GM19035 (cell line): ENCODE data around the gene LIN7C.
"Not testable (repeated sequence)": the region's sequence is repeated elsewhere in the genome, so short reads cannot be mapped to it uniquely, and the experiment has no call there.

Source experiments
- ATAC-seq: cut with Tn5 transposase; IDR thresholded peaks from one replicate; pipeline ENCODE4 v1.9.1; 2021; ENCODE audit not compliant: unreplicated experiment

LIN7C gene, protein sequence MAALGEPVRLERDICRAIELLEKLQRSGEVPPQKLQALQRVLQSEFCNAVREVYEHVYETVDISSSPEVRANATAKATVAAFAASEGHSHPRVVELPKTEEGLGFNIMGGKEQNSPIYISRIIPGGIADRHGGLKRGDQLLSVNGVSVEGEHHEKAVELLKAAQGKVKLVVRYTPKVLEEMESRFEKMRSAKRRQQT

DNA sequence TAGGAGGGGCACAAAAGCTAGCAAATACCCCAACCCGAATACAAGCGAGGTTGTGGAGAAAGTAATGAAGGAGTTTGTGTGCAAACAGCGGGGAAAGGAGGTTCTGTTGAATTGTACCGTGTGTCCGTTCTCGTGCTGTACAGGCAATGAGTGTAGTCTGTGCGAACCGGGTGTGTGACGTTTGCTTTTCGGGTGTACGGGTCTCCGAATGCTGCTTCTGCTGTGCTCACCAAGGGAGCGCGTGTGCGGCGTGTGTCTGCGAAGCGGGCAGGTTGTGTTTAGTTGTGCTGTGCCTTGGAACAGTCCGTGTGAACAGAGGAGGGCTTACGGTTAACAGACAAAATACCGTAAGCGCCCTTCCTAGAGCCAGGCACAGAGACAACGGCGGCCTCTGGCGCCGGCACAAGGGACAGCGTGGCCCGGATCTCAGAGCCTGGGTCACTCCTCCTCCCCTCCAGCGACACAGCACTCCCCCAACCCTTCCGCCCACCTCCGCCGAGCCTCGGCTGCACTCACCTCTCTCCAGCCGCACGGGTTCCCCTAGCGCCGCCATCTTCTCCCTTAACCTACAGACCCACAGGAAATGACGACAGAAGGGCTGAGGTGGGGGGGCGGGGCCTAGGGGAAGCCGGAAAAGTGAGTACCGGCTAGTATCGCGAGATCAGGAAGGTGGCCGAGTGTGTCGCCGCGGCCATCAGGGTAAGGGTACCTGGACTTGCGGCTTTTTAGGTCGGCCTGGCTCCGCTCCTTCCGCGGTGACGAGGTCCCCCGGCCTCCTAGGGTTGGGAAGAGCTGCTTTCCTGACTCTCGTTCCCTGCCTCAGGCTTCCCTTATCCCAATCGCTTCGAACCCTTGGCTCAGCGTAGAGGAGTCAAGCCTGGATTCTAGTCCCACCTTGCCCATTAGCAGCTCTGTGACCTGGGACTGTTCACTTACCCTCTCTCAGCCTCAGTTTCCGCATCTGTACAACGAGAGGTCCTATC, at the start of gene LIN7C:
TSS of gene LIN7C (minus strand) at position 570 of the 983 bp plus-strand sequence. CDS start at position 553, 17 bp downstream.
- peak; percentile 95 for ATAC-seq

DNA sequence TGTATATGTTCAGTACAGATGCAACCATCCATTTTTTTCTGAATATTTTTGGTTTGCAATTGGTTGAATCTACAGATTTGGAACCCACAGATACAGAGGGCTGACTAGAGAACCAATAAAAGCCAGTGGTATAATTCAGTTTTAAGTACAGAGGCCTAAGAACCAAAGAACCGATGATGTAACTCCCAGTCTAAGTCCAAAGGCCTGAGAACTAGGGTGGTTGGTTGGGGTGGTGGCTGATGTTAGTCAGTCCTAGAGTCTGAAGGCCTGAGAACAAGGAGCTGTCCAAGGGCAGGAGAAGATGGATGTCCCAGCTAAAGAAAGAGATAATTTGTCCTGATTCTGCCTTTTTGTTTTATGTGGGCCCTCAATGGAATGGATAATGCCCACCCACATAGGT, 48.7 kb upstream of the LIN7C start:
- no peak for ATAC-seq

DNA sequence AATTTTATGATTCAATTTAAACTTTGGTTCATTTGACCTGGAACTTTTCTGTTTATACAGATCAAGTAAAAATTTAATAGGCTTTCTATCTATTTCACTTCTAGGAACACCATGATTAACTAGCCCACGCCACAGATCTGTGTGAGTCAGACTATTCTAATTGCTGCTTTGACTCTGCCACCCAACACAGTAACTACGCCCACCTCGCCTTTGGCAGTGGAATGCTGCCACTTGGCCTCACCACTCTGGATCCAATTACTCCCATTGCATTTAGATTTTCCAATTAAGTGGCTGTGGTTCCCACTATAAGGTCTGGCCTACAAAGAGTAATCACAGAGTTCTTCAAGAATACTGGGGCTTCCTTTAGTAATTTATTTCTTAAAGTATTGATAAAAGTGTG, 46.6 kb upstream of the LIN7C start:
- ATAC-seq, result no peak

DNA sequence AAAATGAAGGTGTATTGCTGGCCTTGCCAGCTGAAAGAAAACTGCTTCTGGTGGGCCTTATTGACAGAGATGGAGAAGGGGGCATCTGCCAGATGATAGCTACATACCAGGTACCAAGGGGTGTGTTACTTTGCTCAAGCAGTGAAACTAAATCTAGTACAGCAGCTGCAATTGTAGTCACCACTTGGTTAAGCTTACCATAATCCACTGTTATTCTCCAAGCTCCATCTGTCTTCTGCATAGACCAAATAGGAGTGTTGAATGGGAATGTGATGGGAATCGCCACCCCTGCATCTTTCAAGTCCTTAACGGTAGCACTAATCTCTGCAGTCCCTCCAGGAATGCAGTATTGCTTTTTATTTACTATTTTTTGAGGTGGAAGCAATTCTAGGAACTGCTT, 45.8 kb upstream of the LIN7C start:
- no peak for ATAC-seq

DNA sequence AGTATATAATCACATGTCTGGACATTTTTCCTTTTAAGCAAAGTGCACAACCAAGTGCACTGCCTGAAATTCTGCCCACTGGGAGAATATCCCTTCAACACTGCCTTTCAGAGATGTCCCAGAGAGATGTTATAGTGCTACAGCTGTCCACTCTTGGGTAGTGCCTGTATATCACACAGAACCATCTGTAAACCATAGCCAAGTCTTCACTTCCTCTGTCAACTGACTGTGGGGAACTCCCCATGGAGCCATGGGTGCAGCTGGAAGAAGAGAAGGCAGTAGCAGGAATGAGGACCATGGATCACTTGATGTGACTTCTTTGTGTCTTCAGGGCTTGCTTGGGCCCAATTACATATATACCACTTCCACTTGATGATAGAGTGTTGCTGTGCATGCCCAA, 44.6 kb upstream of the LIN7C start:
- no peak for ATAC-seq

DNA sequence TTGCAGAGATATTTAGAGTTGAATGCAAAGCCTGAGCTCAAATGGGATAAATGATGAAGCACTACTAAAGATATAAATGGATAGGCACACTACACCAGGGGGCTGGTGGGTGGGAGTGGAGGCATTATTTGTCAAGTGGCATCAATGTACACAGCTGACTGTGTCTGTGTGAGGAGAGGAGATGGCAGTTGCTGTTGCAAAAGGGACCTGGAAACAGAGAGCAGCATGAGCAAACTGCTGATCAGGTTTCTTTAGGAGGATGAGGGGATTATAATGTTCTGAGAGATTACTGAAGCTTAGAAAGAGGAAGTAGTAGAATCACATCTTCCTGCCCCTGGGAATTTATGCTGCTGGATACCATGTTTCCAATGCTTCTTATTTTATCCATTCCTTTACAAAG, 39.4 kb upstream of the LIN7C start:
- no peak for ATAC-seq

DNA sequence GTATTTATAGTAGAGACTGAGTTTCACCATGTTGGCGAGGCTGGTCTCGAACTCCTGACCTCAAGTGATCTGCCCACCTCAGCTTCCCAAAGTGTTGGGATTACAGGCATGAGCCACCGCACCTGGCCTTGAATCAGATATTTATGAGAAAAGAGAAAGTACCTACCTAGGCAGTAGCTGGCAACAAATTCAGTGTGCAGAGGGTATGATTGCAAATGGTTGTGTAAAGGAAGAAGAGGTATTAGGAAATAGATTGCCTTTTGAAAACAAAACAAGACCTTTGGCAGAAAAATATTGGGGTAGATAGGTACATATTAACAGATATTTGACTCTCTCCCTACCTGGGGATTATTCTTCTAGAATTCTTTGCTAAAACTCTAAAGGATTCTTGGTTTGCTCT, 38.5 kb upstream of the LIN7C start:
- no peak for ATAC-seq

DNA sequence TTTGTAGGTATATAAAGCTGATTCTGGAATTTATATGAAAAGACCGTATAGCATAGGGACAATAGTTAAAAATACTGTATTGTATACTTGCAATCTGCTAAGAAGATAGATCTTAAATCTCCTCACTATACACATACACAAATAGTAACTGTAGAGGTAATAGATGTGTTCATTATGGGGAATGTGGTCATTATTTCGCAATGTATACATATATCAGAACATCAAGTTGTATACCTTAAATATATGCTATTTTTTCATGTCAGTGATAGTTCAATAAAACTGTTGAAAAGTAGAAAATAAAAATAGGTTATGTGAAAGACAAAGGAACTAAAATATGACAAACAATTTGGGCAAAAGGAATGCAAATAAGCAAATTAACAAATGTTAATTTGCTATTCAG, 35.2 kb upstream of the LIN7C start:
- no peak for ATAC-seq

DNA sequence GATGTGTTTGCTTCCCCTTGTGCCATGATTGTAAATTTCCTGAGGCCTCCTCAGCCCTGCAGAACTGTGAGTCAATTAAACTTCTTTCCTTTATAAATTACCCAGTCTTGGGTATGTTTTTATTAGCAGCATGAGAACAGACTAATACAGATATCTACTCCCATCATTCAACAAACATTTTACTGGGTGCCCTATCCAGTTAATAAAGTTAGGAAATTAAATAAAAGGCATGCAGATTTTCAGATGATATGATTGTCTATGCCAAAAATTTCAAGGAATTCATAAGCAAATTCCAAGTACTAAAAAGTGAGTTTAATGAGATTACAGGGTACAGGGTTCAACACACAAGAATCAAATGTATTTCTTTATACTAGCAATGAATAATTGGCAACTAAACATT, 33.5 kb upstream of the LIN7C start:
- ATAC-seq, result no peak

DNA sequence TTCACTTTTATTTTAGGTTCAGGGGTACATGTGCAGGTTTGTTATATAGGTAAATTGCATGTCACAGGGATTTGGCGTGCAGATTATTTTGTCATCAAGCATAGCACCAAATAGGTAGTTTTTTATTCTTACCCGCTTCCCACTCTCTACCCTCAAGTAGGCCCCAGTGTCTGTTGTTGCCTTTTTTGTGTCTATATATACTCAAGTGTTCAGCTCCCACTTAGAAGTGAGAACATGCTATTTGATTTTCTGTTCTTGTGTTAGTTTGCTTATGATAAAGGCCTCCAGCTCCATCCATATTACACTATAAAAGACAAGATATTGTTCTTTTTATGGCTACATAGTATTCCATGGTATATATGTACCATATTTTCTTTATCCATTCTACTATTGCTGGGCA, 28.5 kb upstream of the LIN7C start:
- ATAC-seq, result no peak

DNA sequence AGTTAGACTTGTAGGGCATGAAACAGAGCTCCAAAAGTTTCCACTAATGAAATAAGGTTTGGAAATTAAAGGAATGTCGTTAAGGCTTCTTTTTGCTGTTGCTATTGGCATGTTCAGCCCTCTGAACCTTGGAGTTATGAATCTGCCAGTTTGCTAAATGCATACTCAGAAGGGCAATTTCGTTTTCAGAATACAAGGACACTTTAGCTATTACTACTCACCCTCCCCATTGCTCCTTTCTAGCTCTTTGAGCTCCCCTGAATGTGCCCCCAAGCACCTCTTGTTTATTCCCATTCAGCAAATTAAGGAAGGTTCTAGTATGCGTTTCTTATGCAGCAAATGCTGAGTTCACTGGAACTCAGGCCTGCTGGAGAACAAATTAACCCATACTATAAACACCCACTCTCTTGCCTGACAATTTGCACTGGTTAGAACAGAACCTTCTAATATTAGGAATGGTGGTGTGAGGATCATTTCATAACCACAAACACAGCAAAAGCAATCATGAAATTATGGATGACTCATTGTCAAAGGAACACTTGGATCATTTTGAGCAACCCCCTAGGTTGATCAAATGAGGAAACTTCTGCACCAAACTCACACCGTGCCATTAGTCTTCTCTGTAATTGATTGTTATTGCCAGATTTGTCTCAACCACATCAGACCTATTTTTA, 26.2 kb upstream of the LIN7C start:
- no peak for ATAC-seq

DNA sequence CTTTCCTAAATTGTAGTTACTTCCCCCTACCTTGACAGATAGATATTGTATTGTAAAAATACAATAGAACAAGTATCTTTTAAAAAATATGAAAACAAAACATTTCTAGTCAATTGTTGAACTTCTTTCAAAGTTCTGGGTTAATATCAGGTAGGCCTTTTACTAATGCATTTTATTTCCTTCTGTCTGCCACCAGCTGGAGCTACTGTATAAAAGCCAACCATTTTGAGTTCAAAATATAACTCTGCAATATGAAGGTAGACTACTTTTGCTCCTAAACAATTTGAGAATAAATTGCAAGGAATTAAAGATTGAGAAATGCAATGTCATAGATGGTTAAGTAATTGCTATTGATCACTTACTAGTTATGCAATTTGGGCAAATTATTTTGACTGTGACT, 22.1 kb upstream of the LIN7C start:
- no peak for ATAC-seq

DNA sequence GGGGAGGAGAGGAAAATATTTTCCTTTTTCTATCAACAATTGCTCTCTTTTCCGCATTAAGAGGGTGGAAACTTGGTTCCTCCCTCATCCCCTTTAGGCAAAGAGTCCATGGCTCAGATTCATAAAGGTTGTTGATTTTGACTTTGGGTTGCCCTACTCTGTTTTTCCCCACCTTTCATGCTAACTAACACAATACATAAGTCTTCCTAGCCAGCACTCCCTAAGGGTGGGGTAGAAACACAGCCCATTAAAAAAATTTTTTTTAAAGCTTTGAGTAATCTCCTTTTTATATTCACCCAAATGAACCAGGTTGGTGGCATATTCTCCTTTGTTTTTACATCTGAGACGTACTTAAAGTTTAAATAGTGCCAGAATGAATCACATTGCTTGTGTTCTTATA, 20.0 kb upstream of the LIN7C start:
- no peak for ATAC-seq

DNA sequence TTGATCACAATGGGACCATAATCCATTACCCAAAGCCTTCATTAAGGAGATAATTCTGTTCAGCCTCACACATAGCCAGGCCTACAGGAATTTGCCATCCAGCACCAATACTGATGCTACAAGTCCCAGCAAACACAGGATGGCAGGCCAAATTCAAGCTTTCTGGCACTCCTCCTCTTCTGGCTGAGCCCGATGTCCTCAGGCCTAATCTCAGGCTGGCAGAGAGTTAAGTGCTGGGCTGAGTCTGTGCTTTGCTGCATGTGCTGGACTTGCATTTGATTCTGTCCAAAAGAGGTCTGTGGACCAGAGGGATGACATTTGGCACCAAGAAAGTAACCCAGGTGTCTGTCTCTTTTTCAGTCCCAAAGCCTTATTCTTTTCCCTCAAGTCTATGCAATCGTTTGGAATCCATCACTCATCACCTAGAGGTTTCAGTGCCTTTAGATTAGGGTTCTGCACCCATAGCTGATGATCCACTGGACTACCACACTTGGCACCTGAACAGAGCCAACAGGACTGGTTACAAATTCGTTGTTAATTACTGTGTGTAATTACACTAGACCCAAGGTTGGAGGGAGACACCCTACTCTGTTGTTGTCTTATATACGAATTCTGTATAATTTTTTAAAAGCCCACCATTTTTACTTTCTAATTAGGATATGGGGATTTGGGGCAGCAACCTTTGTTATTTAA, 19.4 kb upstream of the LIN7C start:
- no peak for ATAC-seq

DNA sequence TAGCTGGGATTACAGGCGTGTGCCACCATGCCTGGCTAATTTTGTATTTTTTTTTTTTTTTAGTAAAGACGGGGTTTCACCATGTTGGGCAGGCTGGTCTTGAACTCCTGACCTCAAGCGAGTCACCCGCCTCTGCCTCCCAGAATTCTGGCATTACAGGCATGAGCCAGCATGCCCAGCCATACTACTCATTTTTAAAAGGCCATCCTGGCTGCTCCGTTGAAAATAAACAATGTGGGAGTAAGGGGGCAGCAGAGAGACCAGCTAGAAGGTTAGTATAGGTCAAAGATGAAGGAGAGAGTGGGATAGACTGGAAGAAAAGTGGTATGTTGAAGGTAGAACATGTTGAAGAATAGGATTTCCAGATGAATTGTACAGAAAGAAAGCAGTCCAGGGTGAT, 17.6 kb upstream of the LIN7C start:
- no peak for ATAC-seq

DNA sequence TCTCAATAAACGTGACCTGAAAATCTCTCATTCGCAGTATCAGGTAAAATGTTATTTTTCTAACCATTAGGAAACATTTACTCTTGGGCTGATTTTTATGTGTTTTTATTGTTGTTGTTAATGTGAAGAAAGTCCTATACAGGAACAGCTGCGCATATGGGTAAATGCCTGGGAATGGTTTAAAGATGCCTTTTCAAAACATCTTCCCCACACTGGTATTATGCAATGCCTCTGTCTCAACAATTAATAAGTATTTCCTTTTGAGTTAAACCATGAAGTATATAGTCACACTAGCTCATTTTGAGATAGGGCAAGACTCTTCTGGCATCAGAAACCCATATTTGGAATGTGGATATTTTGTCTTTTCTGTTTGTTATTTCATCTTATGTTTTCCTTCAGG, 13.7 kb upstream of the LIN7C start:
- ATAC-seq, result no peak

DNA sequence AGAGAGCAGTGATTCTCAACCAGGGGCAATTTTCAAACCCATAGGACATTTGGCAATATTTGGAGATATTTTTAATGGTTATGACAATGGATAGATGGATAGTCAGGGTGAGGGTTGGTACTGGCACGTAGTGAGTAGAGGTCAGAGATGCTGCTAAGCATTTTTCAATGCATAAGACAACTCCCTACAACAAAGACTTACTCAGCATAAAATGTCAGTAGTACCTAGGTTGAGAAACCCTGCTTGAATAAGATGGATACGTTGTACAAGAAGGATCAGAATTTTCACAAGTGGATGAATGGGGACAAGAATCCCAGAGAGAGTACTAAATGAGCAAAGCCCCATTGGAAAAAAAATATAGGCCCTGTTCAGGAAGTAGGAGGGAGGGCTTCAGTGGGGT, 11.9 kb upstream of the LIN7C start:
- ATAC-seq, result no peak

DNA sequence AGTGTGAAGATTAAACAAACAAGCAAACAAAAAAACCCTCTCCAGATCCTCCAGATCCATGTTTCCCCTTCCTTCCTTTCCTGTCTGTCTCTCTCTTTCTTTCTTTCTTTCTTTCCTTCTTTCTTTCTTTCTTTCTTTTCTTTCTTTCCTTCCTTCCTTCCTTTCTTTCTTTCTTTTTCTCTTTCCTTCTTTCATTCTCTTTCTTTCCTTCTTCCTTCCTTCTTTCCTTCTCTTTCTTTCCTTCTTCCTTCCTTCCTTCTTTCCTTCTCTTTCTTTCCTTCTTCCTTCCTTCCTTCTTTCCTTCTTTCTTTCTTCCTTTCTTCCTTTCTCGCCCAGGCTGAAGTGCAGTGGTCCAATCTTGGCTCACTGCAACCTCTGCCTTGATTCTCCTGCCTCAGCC, 10.9 kb upstream of the LIN7C start:
- ATAC-seq, result not testable (repeated sequence)

DNA sequence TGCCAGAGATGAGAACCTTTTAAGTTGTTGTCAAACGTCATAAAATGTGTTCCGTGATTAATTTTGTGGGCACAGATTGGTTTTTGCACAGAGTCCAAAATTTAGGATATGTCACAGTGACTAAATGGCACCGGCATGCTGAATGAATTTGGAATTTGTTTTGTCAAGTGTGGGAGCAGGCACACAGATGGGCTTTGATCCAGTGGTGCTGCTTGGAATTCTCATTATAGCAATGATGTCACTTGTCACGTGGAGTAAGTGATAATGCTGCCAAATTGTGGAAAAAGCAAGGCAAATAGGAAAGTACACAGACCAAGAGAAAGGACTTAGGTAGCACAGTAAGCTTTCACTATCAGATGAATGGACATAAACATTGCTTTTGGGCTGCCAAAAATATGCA, 8.0 kb upstream of the LIN7C start:
- ATAC-seq, result no peak

DNA sequence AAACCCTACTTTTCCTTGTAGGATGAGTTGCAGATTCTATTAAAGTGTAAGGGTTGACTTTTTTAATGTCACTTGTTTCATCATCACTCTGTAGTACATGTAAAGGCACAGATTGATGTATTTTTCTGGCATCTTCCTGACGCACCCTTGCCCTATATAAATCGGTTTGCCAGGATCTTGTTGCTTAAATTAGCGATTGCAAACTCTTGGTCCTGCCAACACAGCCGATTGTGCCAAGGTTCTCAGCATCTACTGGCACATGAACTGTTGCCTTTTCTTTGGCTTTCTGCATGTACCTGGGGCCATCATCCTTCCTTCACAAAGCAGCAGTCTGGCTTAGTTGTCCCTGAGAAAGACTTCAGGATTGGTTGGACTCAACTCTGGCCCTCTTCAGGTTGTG, 7.5 kb upstream of the LIN7C start:
- no peak for ATAC-seq

DNA sequence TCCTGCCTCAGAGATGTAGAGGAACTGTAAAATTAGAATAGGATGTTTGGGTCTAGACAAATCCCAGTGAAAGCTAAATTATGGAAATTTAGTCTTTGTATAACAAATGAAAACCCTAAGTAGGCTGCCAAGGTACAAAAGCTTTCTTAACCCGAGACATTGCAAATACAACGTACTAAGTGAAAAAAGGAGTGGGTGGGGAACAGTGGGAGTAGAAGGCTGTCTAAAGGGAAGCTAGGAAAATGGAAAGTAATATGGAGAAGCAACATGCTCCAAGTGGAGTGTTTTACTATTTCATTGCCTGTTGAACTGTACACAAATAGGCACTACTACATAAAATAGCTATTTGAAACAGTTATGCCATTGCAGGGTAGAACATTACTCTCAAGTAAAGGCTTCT, 6.8 kb upstream of the LIN7C start:
- no peak for ATAC-seq
